HAP-1 (cell line): ENCODE results near the gene AP5B1.

Experiments
- DNase-seq, 2 experiments: peaks; one replicate each; pipeline ENCODE4 v3.0.0-alpha.2; 2016 to 2020; ENCODE audit warnings: low spot score in 2 of 2
- H3K27me3 ChIP-seq: fragments of 250-450 bp; sonication (Bioruptor Pico); 2 replicates; pipeline ENCODE4 v1.5.1; 2020; ENCODE audit warnings: low read depth, mild to moderate bottlenecking, moderate library complexity
- H3K36me3 ChIP-seq: fragments of 250-450 bp; sonication (Bioruptor Pico); replicated peaks from 2 replicates; pipeline ENCODE4 v1.5.1; 2020; ENCODE audit warnings: mild to moderate bottlenecking
- H3K4me1 ChIP-seq: fragments of 250-450 bp; sonication (Bioruptor Pico); 2 replicates; pipeline ENCODE4 v1.5.1; 2020; ENCODE audit warnings: mild to moderate bottlenecking
- H3K4me3 ChIP-seq: fragments of 250-450 bp; sonication (Bioruptor Pico); 2 replicates; pipeline ENCODE4 v1.5.1; 2020; ENCODE audit warnings: mild to moderate bottlenecking, moderate library complexity
- H3K9me3 ChIP-seq: fragments of 250-450 bp; sonication (Bioruptor Pico); 2 replicates; pipeline ENCODE4 v1.5.1; 2020; ENCODE audit warnings: mild to moderate bottlenecking, moderate library complexity
- in situ Hi-C: fragments of 300-500 bp; cut with MboI; formaldehyde crosslinking; loops from 3 replicates; pipeline ENCODE4 v1.14.3; 2020; ENCODE audit warnings: low sequenced_read_pairs, inconsistent platforms, mixed read lengths

AP5B1 gene

GRCh38 chr11:65785319-65786007 is 4.7 kb upstream of the AP5B1 start:
- H3K27me3 ChIP-seq = peaks cover 17% of the 10 kb centered on the region
- H3K4me1 ChIP-seq = no peaks in the 10 kb centered on the region; the same call in 1 of the 2 replicates
- in situ Hi-C loops = no loop called here
- no peak overlapping the region for H3K4me3 ChIP-seq
- DNase-seq = no peak
- H3K9me3 ChIP-seq = no peaks in the 10 kb centered on the region
- H3K36me3 ChIP-seq = peaks cover under 1% of the 10 kb centered on the region; the same call in 1 of the 2 replicates

GRCh38 chr11:65782816-65783228 is 2.0 kb upstream of the AP5B1 start:
- no peak for DNase-seq
- no peak overlapping the region for H3K4me3 ChIP-seq
- in situ Hi-C loops = no loop called here
- H3K9me3 ChIP-seq = no peaks in the 10 kb centered on the region
- H3K36me3 ChIP-seq = peaks cover 26% of the 10 kb centered on the region
- no peaks in the 10 kb centered on the region; the same call in 1 of the 2 replicates for H3K4me1 ChIP-seq
- peaks cover 7% of the 10 kb centered on the region for H3K27me3 ChIP-seq

- peaks cover 3% of the 10 kb centered on the region for H3K27me3 ChIP-seq
- no peaks in the 10 kb centered on the region; the same call in 1 of the 2 replicates for H3K4me1 ChIP-seq
- no peak for DNase-seq
- in situ Hi-C loops = no loop called here
- H3K4me3 ChIP-seq = no peak overlapping the region
- H3K9me3 ChIP-seq = no peaks in the 10 kb centered on the region
- peaks cover 32% of the 10 kb centered on the region for H3K36me3 ChIP-seq
Observed at GRCh38 chr11:65781962-65782815, 1.4 kb upstream of the AP5B1 start.

- H3K36me3 ChIP-seq = peaks cover 36% of the 10 kb centered on the region
- H3K4me3 ChIP-seq = peak overlapping the region; percentile 82
- H3K9me3 ChIP-seq = no peaks in the 10 kb centered on the region
- DNase-seq = peak in 1 of 2 experiments; percentile 50
- no peaks in the 10 kb centered on the region for H3K27me3 ChIP-seq
- in situ Hi-C loops = no loop called here
- no peaks in the 10 kb centered on the region; the same call in 1 of the 2 replicates for H3K4me1 ChIP-seq
Observed at GRCh38 chr11:65781152-65781961, 581 bp upstream of the AP5B1 start.

GRCh38 chr11:65779919-65780769 is 632 bp downstream of the AP5B1 start:
- Histone ChIP-seq H3K4me1 (no peaks in the 10 kb centered on the region; the same call in 1 of the 2 replicates), H3K9me3 (no peaks in the 10 kb centered on the region), H3K4me3 (peak overlapping the region; percentile 82), H3K27me3 (no peaks in the 10 kb centered on the region), H3K36me3 (peaks cover 36% of the 10 kb centered on the region)
- in situ Hi-C loops = no loop called here
- peak; percentile 49 to 86 for DNase-seq

GRCh38 chr11:65779669-65779918 is 1.2 kb downstream of the AP5B1 start:
- Histone ChIP-seq H3K4me1 (no peaks in the 10 kb centered on the region; the same call in 1 of the 2 replicates), H3K27me3 (no peaks in the 10 kb centered on the region), H3K36me3 (peaks cover 36% of the 10 kb centered on the region), H3K9me3 (no peaks in the 10 kb centered on the region), H3K4me3 (peak overlapping the region; percentile 82)
- in situ Hi-C loops = no loop called here
- DNase-seq = no peak

- in situ Hi-C loops = no loop called here
- H3K4me3 ChIP-seq = peak overlapping the region; percentile 82
- H3K27me3 ChIP-seq = no peaks in the 10 kb centered on the region
- H3K9me3 ChIP-seq = no peaks in the 10 kb centered on the region
- no peaks in the 10 kb centered on the region; the same call in 1 of the 2 replicates for H3K4me1 ChIP-seq
- H3K36me3 ChIP-seq = peaks cover 36% of the 10 kb centered on the region
- DNase-seq = no peak
Observed at GRCh38 chr11:65778901-65779668, 1.7 kb downstream of the AP5B1 start.

GRCh38 chr11:65778431-65778900 is 2.3 kb downstream of the AP5B1 start:
- no peak overlapping the region for H3K4me3 ChIP-seq
- H3K9me3 ChIP-seq = no peaks in the 10 kb centered on the region
- no peaks in the 10 kb centered on the region; the same call in 1 of the 2 replicates for H3K4me1 ChIP-seq
- no peak for DNase-seq
- no peaks in the 10 kb centered on the region for H3K27me3 ChIP-seq
- H3K36me3 ChIP-seq = peaks cover 36% of the 10 kb centered on the region
- in situ Hi-C loops = no loop called here

GRCh38 chr11:65777821-65778361 is 2.9 kb downstream of the AP5B1 start:
- Histone ChIP-seq H3K9me3 (no peaks in the 10 kb centered on the region), H3K27me3 (no peaks in the 10 kb centered on the region), H3K4me3 (no peak overlapping the region), H3K36me3 (peaks cover 36% of the 10 kb centered on the region), H3K4me1 (no peaks in the 10 kb centered on the region; the same call in 1 of the 2 replicates)
- DNase-seq = no peak
- in situ Hi-C loops = no loop called here

- no peak for DNase-seq
- Histone ChIP-seq H3K27me3 (no peaks in the 10 kb centered on the region), H3K4me1 (no peaks in the 10 kb centered on the region; the same call in 1 of the 2 replicates), H3K4me3 (no peak overlapping the region), H3K36me3 (peaks cover 36% of the 10 kb centered on the region), H3K9me3 (no peaks in the 10 kb centered on the region)
- in situ Hi-C loops = no loop called here
Observed at GRCh38 chr11:65777241-65777640, 3.5 kb downstream of the AP5B1 start.

- in situ Hi-C loops = no loop called here
- no peak for DNase-seq
Observed at GRCh38 chr11:65776710-65777141, 4.0 kb downstream of the AP5B1 start.

GRCh38 chr11:65776196-65776595 is 4.6 kb downstream of the AP5B1 start:
- in situ Hi-C loops = no loop called here
- no peak for DNase-seq
- H3K27me3 ChIP-seq = no peaks in the 10 kb centered on the region

More at GRCh38 chr11:65776710-65777141, 4.0 kb downstream of the AP5B1 start:
- no peaks in the 10 kb centered on the region; the same call in 1 of the 2 replicates for H3K4me1 ChIP-seq
- peaks cover 36% of the 10 kb centered on the region for H3K36me3 ChIP-seq
- no peaks in the 10 kb centered on the region for H3K27me3 ChIP-seq
- no peak overlapping the region for H3K4me3 ChIP-seq
- no peaks in the 10 kb centered on the region for H3K9me3 ChIP-seq

More at GRCh38 chr11:65776196-65776595, 4.6 kb downstream of the AP5B1 start:
- no peaks in the 10 kb centered on the region for H3K4me1 ChIP-seq
- H3K9me3 ChIP-seq = no peaks in the 10 kb centered on the region
- no peak overlapping the region for H3K4me3 ChIP-seq
- peaks cover 36% of the 10 kb centered on the region for H3K36me3 ChIP-seq
